Endothelial cell of umbilical vein (primary cell): ENCODE measurements around the gene GSG1L.

Experiments used
- FOS ChIP-seq: IDR thresholded peaks from 2 replicates; pipeline ENCODE4 v1.6.1; 2011; ENCODE audit warnings: mild to moderate bottlenecking, low read length, moderate library complexity, borderline replicate concordance; ENCODE audit not compliant: insufficient read depth
- JUN ChIP-seq: IDR thresholded peaks from 2 replicates; pipeline ENCODE4 v1.6.1; 2011; ENCODE audit warnings: borderline replicate concordance, low read depth; ENCODE audit not compliant: insufficient read length, insufficient read depth
- TF ChIP-seq, protein P1 (sequence below), 2 donors: IDR thresholded peaks; 1 replicate in 1 of 2; 2 replicates in 1 of 2; pipeline ENCODE4 v1.5.1; 2011; ENCODE audit warnings: low read length in 2 of 2, mild to moderate bottlenecking in 2 of 2, moderate library complexity in 2 of 2, control low read depth in 1 of 2, inconsistent platforms in 1 of 2, low read depth in 1 of 2; ENCODE audit not compliant: insufficient read depth in 1 of 2; ENCODE audit errors: extremely low read depth in 1 of 2

DNA sequence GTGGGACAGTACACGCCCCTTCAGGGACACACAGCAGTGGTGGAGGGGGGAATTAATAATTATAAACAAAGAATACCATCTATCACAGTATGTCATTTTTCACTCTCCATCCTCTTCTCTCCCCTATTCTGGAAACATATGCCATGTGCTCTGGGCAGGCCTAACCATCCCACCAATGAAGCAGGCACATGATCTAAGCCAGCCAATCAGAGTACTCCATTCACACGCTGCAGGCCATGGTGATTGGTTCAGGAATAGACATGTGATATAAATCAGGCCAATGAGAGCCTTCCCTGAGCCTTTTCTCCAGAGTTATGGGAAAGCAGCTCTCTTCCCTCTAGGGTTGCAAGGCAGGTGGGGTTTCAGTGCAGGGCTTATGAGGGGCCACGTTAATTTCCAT, 36.5 kb downstream of the GSG1L start:
- TF ChIP-seq, protein P1, sequence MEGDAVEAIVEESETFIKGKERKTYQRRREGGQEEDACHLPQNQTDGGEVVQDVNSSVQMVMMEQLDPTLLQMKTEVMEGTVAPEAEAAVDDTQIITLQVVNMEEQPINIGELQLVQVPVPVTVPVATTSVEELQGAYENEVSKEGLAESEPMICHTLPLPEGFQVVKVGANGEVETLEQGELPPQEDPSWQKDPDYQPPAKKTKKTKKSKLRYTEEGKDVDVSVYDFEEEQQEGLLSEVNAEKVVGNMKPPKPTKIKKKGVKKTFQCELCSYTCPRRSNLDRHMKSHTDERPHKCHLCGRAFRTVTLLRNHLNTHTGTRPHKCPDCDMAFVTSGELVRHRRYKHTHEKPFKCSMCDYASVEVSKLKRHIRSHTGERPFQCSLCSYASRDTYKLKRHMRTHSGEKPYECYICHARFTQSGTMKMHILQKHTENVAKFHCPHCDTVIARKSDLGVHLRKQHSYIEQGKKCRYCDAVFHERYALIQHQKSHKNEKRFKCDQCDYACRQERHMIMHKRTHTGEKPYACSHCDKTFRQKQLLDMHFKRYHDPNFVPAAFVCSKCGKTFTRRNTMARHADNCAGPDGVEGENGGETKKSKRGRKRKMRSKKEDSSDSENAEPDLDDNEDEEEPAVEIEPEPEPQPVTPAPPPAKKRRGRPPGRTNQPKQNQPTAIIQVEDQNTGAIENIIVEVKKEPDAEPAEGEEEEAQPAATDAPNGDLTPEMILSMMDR (IDR thresholded peaks at IDR 0.05; ENCODE audit: extremely low read depth in 1 of 2, insufficient read depth in 1 of 2, low read depth in 1 of 2, low read length in 2 of 2): no peak
- no peak for TF ChIP-seq FOS
- no peak for TF ChIP-seq JUN
